SK-N-SH treated with all-trans-retinoic acid at 6 μM for 48 hours (cell line): Measurements from ENCODE around the gene SLC13A3.
"Not testable (repeated sequence)": the region's sequence is repeated elsewhere in the genome, so short reads cannot be mapped to it uniquely, and the experiment has no call there.

ENCODE experiments used
- ATAC-seq: fragments of 200-7000 bp; cut with Tn5 transposase; 3 replicates; pipeline ENCODE4 v1.9.1; 2020; ENCODE audit warnings: mild to moderate bottlenecking, moderate library complexity
- ARNTL ChIP-seq: fragments of 450-650 bp; formaldehyde crosslinking; IDR thresholded peaks from 2 replicates; pipeline ENCODE4 v1.5.0; 2020; ENCODE audit warnings: low read depth, mild to moderate bottlenecking, moderate library complexity, borderline replicate concordance
- BACH2 ChIP-seq: fragments of 250-450 bp; sonication (Bioruptor Pico); IDR thresholded peaks from 2 replicates; pipeline ENCODE4 v1.9.0; 2021; ENCODE audit warnings: mild to moderate bottlenecking, borderline replicate concordance
- CREB5 ChIP-seq: fragments of 250-450 bp; sonication (Bioruptor Pico); IDR thresholded peaks from 2 replicates; pipeline ENCODE4 v1.5.1; 2020; ENCODE audit warnings: low read depth, mild to moderate bottlenecking, moderate library complexity
- CSDC2 ChIP-seq: fragments of 250-450 bp; sonication (Bioruptor Pico); IDR thresholded peaks from 2 replicates; pipeline ENCODE4 v1.5.0; 2020; ENCODE audit warnings: mild to moderate bottlenecking, moderate library complexity
- ESRRG ChIP-seq: fragments of 250-450 bp; sonication (Bioruptor Pico); IDR thresholded peaks from 2 replicates; pipeline ENCODE4 v1.6.1; 2021; ENCODE audit warnings: mild to moderate bottlenecking
- GLIS3 ChIP-seq: fragments of 250-450 bp; sonication (Bioruptor Pico); IDR thresholded peaks from 2 replicates; pipeline ENCODE4 v1.5.0; 2020; ENCODE audit warnings: mild to moderate bottlenecking, moderate library complexity
- OSR1 ChIP-seq: fragments of 250-450 bp; sonication (Bioruptor Pico); IDR thresholded peaks from 2 replicates; pipeline ENCODE4 v1.8.0; 2022; ENCODE audit warnings: moderate library complexity, mild to moderate bottlenecking, inconsistent platforms
- PPARA ChIP-seq: fragments of 250-450 bp; sonication (Bioruptor Pico); IDR thresholded peaks from 2 replicates; pipeline ENCODE4 v1.5.0; 2020; ENCODE audit warnings: mild to moderate bottlenecking, borderline replicate concordance
- RARB ChIP-seq: fragments of 250-450 bp; sonication (Bioruptor Pico); IDR thresholded peaks from 2 replicates; pipeline ENCODE4 v1.8.0; 2021; ENCODE audit warnings: mild to moderate bottlenecking, moderate library complexity
- SNAI2 ChIP-seq: fragments of 250-450 bp; sonication (Bioruptor Pico); IDR thresholded peaks from 2 replicates; pipeline ENCODE4 v1.5.0; 2020; ENCODE audit warnings: mild to moderate bottlenecking, moderate library complexity
- TCF4 ChIP-seq: fragments of 250-450 bp; sonication (Bioruptor Pico); IDR thresholded peaks from 2 replicates; pipeline ENCODE4 v1.8.0; 2021; ENCODE audit warnings: mild to moderate bottlenecking, moderate library complexity, borderline replicate concordance
- ZC3H10 ChIP-seq: fragments of 250-450 bp; sonication (Bioruptor Pico); IDR thresholded peaks from 2 replicates; pipeline ENCODE4 v1.5.1; 2021; ENCODE audit warnings: mild to moderate bottlenecking, moderate library complexity
- ZFP3 ChIP-seq: fragments of 250-450 bp; sonication (Bioruptor Pico); IDR thresholded peaks from 2 replicates; pipeline ENCODE4 v1.5.0; 2020; ENCODE audit warnings: mild to moderate bottlenecking, moderate library complexity
- ZFP30 ChIP-seq: fragments of 450-650 bp; formaldehyde crosslinking; IDR thresholded peaks from 2 replicates; pipeline ENCODE4 v1.5.0; 2022; ENCODE audit warnings: mild to moderate bottlenecking, moderate library complexity
- ZNF565 ChIP-seq: fragments of 450-650 bp; formaldehyde crosslinking; conservative IDR thresholded peaks from 2 replicates; pipeline ENCODE4 v1.5.0; 2020; ENCODE audit warnings: low read depth, mild to moderate bottlenecking, moderate library complexity
- ZNF70 ChIP-seq: fragments of 450-650 bp; formaldehyde crosslinking; IDR thresholded peaks from 2 replicates; pipeline ENCODE4 v1.5.0; 2020; ENCODE audit warnings: mild to moderate bottlenecking, moderate library complexity
- ZNF8 ChIP-seq: fragments of 450-650 bp; formaldehyde crosslinking; IDR thresholded peaks from 2 replicates; pipeline ENCODE4 v1.5.0; 2020; ENCODE audit warnings: mild to moderate bottlenecking, moderate library complexity
- TF ChIP-seq, protein P1 (sequence below): fragments of 250-450 bp; sonication (Bioruptor Pico); IDR thresholded peaks from 2 replicates; pipeline ENCODE4 v1.5.1; 2021; ENCODE audit warnings: mild to moderate bottlenecking, moderate library complexity
- TF ChIP-seq, protein P2 (sequence below): fragments of 250-450 bp; sonication (Bioruptor Pico); IDR thresholded peaks from 2 replicates; pipeline ENCODE4 v1.8.0; 2020; ENCODE audit warnings: mild to moderate bottlenecking, moderate library complexity, borderline replicate concordance
- TF ChIP-seq, protein P3 (sequence below): fragments of 250-450 bp; sonication (Bioruptor Pico); IDR thresholded peaks from 2 replicates; pipeline ENCODE4 v1.8.0; 2021; ENCODE audit warnings: low read depth, mild to moderate bottlenecking, moderate library complexity, borderline replicate concordance
- TF ChIP-seq, protein P4 (sequence below): fragments of 250-450 bp; sonication (Bioruptor Pico); IDR thresholded peaks from 2 replicates; pipeline ENCODE4 v1.5.0; 2020; ENCODE audit warnings: mild to moderate bottlenecking, moderate library complexity

Gene SLC13A3

GRCh38 chr20:46678516-46678915, 27.3 kb upstream of the SLC13A3 start:
- ATAC-seq = no peak
- TF ChIP-seq ZFP3 (CRISPR knock-in tag) = no peak
- no peak for TF ChIP-seq TCF4 (CRISPR knock-in tag)
- TF ChIP-seq, protein P1, sequence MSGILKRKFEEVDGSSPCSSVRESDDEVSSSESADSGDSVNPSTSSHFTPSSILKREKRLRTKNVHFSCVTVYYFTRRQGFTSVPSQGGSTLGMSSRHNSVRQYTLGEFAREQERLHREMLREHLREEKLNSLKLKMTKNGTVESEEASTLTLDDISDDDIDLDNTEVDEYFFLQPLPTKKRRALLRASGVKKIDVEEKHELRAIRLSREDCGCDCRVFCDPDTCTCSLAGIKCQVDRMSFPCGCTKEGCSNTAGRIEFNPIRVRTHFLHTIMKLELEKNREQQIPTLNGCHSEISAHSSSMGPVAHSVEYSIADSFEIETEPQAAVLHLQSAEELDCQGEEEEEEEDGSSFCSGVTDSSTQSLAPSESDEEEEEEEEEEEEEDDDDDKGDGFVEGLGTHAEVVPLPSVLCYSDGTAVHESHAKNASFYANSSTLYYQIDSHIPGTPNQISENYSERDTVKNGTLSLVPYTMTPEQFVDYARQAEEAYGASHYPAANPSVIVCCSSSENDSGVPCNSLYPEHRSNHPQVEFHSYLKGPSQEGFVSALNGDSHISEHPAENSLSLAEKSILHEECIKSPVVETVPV (CRISPR knock-in tag) = no peak
- no peak for TF ChIP-seq CREB5 (CRISPR knock-in tag)
- no peak for TF ChIP-seq RARB (CRISPR knock-in tag)
- TF ChIP-seq OSR1 (CRISPR knock-in tag) = no peak
- no peak for TF ChIP-seq CSDC2 (CRISPR knock-in tag)
- no peak for TF ChIP-seq SNAI2 (CRISPR knock-in tag)
- TF ChIP-seq, protein P2, sequence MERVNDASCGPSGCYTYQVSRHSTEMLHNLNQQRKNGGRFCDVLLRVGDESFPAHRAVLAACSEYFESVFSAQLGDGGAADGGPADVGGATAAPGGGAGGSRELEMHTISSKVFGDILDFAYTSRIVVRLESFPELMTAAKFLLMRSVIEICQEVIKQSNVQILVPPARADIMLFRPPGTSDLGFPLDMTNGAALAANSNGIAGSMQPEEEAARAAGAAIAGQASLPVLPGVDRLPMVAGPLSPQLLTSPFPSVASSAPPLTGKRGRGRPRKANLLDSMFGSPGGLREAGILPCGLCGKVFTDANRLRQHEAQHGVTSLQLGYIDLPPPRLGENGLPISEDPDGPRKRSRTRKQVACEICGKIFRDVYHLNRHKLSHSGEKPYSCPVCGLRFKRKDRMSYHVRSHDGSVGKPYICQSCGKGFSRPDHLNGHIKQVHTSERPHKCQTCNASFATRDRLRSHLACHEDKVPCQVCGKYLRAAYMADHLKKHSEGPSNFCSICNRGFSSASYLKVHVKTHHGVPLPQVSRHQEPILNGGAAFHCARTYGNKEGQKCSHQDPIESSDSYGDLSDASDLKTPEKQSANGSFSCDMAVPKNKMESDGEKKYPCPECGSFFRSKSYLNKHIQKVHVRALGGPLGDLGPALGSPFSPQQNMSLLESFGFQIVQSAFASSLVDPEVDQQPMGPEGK (CRISPR knock-in tag) = no peak
- TF ChIP-seq GLIS3 = no peak
- no peak for TF ChIP-seq BACH2 (CRISPR knock-in tag)
- TF ChIP-seq ZNF565 (CRISPR knock-in tag) = no peak
- TF ChIP-seq ZFP30 (CRISPR knock-in tag) = no peak
- no peak for TF ChIP-seq ESRRG (CRISPR knock-in tag)
- TF ChIP-seq, protein P3, sequence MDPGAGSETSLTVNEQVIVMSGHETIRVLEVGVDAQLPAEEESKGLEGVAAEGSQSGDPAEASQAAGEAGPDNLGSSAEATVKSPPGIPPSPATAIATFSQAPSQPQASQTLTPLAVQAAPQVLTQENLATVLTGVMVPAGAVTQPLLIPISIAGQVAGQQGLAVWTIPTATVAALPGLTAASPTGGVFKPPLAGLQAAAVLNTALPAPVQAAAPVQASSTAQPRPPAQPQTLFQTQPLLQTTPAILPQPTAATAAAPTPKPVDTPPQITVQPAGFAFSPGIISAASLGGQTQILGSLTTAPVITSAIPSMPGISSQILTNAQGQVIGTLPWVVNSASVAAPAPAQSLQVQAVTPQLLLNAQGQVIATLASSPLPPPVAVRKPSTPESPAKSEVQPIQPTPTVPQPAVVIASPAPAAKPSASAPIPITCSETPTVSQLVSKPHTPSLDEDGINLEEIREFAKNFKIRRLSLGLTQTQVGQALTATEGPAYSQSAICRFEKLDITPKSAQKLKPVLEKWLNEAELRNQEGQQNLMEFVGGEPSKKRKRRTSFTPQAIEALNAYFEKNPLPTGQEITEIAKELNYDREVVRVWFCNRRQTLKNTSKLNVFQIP (CRISPR knock-in tag) = no peak
- no peak for TF ChIP-seq ARNTL
- TF ChIP-seq, protein P4, sequence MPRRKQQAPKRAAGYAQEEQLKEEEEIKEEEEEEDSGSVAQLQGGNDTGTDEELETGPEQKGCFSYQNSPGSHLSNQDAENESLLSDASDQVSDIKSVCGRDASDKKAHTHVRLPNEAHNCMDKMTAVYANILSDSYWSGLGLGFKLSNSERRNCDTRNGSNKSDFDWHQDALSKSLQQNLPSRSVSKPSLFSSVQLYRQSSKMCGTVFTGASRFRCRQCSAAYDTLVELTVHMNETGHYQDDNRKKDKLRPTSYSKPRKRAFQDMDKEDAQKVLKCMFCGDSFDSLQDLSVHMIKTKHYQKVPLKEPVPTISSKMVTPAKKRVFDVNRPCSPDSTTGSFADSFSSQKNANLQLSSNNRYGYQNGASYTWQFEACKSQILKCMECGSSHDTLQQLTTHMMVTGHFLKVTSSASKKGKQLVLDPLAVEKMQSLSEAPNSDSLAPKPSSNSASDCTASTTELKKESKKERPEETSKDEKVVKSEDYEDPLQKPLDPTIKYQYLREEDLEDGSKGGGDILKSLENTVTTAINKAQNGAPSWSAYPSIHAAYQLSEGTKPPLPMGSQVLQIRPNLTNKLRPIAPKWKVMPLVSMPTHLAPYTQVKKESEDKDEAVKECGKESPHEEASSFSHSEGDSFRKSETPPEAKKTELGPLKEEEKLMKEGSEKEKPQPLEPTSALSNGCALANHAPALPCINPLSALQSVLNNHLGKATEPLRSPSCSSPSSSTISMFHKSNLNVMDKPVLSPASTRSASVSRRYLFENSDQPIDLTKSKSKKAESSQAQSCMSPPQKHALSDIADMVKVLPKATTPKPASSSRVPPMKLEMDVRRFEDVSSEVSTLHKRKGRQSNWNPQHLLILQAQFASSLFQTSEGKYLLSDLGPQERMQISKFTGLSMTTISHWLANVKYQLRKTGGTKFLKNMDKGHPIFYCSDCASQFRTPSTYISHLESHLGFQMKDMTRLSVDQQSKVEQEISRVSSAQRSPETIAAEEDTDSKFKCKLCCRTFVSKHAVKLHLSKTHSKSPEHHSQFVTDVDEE (CRISPR knock-in tag) = no peak
- TF ChIP-seq ZNF8 (CRISPR knock-in tag) = no peak

DNA sequence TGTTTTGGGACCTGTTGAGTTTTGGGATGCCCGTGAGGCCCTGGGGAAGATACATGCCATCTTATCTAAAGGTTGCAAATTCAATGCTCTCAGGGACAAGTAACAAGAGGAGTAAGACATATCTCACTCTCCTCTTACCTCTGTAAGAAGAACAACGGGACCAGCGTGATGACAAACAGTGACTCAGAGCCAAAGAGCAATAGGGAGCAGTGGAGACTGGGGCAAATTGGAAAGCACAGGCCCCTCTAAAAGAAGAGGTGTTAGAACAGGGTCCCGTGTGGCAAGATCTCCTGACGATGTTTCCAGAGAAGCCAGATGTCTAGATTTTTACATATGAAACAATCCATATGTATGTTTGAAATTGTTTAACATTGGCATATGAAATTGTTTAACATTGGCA, 26.3 kb upstream of the SLC13A3 start:
- ATAC-seq = no peak
- TF ChIP-seq GLIS3 (no peak), ZNF70 (no peak), ZNF8 (CRISPR knock-in tag) (no peak), CSDC2 (CRISPR knock-in tag) (no peak), PPARA (CRISPR knock-in tag) (no peak), ZC3H10 (no peak), TCF4 (CRISPR knock-in tag) (no peak), ZFP30 (CRISPR knock-in tag) (no peak), ARNTL (no peak)
- TF ChIP-seq, protein P3 (CRISPR knock-in tag) = no peak
- TF ChIP-seq, protein P2 (CRISPR knock-in tag) = no peak
- TF ChIP-seq, protein P1 (CRISPR knock-in tag) = no peak

DNA sequence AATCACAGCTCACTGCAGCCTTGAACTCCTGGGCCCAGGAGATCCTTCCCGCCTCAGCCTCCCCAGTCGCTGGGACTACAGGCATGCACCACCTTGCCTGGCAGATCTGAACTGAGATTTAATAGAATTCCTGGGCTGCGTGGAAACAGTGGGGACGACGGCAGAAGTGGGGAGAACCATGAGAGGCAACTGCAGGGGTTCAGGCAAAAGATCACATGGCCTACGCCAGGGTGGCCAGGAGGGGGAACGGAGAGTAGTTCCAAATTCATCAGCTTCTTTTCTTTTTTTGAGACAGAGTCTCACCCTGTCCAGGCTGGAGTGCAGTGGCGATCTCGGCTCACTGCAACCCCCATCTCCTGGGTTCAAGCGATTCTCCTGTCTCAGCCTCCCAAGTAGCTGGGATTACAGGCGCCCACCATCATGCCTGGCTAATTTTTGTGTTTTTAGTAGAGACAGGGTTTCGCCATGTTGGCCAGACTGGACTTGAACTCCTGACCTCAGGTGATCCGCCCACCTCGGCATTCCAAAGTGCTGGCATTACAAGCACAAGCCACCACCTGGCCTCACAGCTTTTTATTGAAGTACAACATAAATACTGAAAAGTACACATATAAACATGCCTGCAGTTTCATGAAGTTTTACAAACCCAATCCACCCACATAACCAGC, 25.5 kb upstream of the SLC13A3 start:
- not testable (repeated sequence) for ATAC-seq
